Measurements from ENCODE around the gene RNU2-1. TPM values are rescaled to one million over a fixed set of nuclear protein-coding genes. Genes with fewer than 3 reads are reported as not detected.

The RNU2-1 gene
- total RNA-seq, 1 experiment from 2014 or later = 4,481 TPM

Other genes with a start within 250 kb of the RNU2-1 start
- 513 TPM for gene RPL27, start 235.6 kb downstream of the RNU2-1 start, total RNA-seq (2021; ENCODE audit: unreplicated experiment)
- gene IFI35, start 227.2 kb downstream of the RNU2-1 start, total RNA-seq (2021; ENCODE audit: unreplicated experiment) = 42.6 TPM
- 169 TPM for gene VAT1, start 211.6 kb downstream of the RNU2-1 start, total RNA-seq (2021; ENCODE audit: unreplicated experiment)
- gene RND2, start 208.7 kb downstream of the RNU2-1 start, total RNA-seq (2021; ENCODE audit: unreplicated experiment) = 0.59 TPM
- gene BRCA1, start 108.6 kb downstream of the RNU2-1 start, total RNA-seq (2021; ENCODE audit: unreplicated experiment) = 29.9 TPM
- 36.6 TPM for gene NBR1, start 62.8 kb downstream of the RNU2-1 start, total RNA-seq (2021; ENCODE audit: unreplicated experiment)
- 3.5 TPM for gene TMEM106A, start 22.1 kb downstream of the RNU2-1 start, total RNA-seq (2021; ENCODE audit: unreplicated experiment)
- gene CCDC200, start 5.4 kb downstream of the RNU2-1 start, total RNA-seq (2021; ENCODE audit: unreplicated experiment) = not detected
- gene ARL4D, start 165.0 kb upstream of the RNU2-1 start, total RNA-seq (2021; ENCODE audit: unreplicated experiment) = 4.5 TPM
- 45.6 TPM for gene DHX8, start 250.0 kb upstream of the RNU2-1 start, total RNA-seq (2021; ENCODE audit: unreplicated experiment)